GM19099 (cell line): Measurements from ENCODE around the gene AP3S2.

ENCODE experiments used
- POLR2A ChIP-seq: IDR thresholded peaks from 3 replicates; pipeline ENCODE4 v1.6.1; 2011; ENCODE audit warnings: low read depth; ENCODE audit not compliant: insufficient read length; ENCODE audit errors: extremely low read depth

The AP3S2 gene

DNA sequence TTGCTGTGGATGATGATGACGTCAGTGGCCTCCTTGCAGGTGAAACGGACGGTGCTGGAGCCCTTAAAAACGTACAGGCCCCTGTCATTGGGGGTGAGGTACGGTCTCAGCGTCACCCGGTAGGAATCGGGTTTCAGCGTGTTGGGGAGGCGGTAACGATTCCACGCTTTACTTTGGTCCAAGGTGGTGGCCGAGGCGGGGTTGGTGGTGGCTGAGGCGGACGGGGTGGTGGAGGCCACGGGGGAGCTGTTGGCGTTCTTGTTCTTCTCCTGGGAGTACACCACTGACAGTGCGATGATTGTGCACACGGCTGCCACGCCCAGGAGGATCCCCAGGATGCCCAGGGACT, 87.6 kb downstream of the AP3S2 start:
- TF ChIP-seq POLR2A: no peak

DNA sequence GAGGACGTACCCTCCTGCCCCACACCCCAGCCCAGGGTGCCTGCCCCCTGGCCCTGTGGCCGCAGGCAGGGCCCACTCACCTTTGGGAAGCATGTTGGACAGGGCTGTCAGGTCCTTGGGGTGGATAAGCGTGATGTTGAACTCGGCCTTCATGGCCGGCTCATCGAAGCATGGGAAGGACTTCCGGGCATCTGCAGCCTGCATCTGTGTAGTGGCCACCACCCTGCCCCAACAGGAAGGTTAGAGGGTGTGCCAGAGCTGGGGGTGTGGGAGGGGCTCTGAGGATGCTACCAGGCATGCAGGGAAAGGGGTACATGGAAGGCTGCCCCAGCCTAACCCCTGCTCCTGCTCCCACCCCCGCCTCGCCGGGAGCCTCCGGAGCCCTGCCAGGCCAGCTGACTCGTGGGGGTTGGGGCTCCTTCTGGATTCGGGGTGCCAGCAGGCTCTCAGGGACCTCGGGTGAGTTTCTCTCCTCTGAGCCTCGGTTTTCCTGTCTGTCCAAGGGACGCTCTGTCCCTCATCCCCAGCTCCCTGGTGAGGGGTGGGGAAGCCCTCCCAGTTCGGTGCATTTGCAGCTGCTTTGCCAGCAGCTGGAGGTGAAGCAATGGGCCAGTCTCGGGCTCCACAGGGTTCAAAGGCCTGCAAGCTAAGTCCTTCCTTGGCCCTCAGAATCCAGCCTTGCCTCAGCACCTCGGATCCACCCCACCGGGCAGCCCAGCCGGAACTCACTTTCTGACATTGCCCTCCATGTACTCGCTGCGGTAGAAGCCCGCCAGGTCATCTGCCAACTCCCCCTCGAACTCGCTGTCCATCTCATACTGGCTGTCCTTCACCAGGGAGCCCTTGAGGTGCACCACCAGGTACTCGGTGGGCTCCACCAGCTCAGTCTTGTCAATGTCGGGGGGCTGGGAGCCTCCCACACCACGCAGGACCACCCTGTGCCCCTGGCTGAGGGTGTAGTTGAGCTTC, 88.3 kb downstream of the AP3S2 start:
- no peak for TF ChIP-seq POLR2A

DNA sequence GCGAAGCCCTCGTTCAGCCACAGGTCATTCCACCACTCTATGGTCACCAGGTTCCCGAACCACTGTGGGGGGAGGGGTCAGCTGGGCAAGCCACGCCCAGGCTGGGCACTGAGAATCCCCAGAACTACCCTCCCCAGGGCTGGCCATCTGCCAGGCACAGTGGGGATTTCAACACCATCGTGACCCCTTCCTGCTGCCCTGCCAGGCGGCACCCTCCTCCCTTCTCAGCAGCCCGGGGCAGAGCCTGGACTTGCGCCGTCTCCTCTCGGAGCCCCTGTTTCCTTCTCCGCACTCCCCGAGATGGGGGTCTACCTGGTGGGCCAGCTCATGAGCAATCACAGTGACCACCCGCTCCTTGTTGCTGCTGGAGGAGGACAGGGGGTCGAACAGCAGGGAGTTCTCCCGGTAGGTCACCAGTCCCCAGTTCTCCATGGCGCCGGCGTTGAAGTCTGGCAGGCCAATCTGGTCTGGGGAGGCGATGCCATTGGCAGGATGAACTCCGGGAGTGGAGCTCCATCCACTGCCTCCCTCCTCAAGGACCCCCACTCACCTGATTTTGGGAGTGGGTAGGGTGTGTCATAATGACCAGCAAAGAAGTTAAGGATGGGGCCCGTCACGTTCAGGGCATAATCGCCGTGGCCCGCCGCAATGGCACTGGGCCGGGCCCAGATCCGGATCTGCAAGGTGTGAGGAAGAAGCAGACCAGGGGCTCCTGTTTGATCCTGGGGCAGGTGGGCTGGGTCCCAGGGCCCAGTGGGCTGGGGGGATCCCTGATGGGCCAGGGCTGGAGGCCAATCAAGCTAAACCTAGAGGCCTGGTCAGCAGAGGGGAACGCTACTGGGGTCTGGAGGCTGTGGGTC, 89.6 kb downstream of the AP3S2 start:
- no peak for TF ChIP-seq POLR2A

DNA sequence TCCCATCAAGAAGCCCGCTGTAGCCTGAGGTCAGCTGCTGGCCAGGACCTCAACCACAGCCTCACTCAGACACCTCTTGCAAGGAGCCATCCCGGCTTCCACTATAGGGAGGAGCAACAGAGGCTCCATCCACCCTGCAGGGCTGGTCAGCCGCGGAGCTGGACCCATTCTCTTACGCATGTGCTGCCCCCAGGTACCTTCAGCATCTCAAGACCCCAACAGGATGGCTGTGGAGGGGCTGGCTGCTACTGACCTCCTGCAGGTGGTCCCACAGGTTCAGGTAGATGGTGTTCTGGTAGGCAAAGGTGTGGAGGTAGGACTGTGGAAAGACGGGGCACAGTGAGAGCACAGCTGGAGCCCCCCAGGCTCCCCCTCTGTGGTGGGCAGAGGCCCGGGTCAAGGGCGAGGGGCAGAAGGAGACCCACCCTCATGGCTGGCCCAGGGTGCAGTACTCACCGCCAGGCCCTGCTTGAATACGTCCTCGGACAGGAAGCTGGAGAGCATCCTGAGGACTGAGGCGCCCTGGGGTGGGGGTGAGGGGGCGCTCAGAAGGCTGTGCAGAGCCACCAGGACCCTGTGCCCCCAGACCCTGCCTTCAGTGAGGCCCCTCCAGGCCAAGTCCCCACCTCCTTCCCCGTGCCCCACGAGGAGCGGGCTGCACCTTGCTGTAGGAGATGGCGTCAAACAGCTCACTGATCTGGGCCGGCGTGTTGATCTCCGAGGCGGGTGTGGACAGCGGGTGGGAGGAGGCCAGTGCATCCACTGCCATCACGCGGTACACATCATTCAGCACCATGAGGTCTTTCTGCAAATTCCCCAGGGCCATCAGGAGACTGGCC, 90.6 kb downstream of the AP3S2 start:
- TF ChIP-seq POLR2A: no peak

DNA sequence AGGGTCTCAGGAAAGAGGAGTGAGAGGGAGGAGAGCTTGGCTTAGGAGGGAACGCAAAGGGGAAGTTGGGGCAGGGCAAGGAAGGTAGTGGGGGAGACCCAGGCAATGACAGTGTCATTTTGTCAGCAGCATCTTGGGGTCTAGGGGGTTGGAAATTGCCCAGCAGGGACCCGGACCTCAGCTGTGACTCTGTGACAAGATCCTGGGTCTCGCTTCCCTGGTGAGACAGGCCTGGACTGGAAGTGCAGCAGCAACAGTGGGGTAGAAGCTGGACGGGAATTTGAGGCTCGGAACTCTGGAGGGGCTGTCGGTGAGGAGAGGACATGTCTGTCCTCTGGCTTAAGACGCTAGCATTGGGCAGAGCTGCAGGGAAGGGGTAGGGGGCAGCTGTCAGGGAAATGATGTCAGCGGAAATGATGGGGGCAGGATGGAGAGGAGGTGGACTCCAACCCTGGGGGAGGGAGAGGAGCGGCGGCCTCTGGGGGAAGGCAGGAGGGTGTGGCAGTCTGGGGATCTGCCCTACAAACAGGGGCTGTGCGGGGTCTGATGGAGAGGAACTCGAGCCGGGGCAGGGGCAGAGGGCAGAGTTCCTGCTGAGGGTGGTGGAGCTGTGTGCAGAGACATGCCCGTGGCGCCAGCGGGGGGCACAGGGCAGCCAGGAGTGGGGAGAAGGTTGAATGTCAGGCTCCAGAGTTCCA, 91.4 kb downstream of the AP3S2 start:
- no peak for TF ChIP-seq POLR2A

DNA sequence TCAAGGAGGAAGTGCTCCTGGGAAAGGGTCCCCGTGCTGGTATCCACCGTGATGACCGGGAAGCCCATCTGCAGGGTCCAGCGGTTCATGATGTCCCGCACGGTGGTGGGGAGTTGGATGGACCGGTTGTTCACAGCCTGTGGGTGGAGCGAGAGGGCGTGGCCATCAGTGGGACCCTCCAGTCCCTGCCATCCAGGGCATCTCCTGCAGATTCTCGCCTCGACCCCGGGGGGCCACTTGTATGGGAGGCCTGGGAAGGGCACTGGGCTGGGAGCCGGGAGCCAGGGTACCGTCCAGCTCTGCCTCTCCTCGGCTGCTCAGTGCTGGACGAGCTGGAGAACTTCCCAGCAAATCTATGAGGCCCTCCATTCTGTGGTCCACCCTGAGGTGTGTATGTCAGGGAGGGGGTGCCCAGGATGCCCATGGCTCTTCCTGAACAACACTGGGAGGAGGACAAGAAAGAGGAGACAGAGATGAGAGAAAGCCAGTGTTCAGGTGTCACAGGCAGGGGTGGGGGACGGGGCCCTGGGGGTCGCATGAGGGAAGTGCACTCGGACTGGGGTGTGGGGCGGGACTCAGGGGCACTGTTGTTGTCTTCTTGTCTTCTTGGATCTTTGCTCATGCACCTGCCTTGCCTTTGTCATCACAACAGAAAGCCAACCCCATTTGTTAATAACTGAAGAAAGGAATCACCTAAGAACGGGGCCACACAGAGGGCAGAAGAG, 92.2 kb downstream of the AP3S2 start:
- no peak for TF ChIP-seq POLR2A

DNA sequence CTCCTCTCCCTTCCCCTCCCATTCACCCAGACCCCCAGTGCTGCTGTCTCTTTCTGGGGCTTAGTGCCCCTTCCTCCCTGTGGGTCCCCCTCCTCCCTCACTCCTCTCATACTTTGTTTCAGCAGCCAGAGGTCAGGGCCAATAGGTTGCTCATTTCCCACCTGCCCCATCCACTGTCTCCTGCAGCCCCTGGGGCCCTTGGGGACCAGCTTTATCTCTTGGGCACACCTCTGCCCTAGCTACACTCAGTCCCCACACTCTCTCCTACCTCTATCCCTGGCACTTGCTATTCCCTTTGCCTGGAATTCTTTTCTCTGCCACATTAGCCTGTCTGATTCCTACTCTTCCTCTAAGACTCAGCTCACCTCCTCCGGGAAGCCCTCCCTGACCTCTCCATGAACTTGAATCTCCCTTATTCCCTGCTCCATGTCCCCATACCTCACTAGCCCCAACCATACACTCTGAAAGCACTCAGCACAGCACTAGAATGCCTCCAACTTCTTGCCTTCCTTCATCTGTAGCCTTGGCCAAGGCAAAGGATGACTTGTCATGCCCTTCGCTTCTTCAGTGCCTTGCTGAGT, 93.8 kb downstream of the AP3S2 start:
- no peak for TF ChIP-seq POLR2A

DNA sequence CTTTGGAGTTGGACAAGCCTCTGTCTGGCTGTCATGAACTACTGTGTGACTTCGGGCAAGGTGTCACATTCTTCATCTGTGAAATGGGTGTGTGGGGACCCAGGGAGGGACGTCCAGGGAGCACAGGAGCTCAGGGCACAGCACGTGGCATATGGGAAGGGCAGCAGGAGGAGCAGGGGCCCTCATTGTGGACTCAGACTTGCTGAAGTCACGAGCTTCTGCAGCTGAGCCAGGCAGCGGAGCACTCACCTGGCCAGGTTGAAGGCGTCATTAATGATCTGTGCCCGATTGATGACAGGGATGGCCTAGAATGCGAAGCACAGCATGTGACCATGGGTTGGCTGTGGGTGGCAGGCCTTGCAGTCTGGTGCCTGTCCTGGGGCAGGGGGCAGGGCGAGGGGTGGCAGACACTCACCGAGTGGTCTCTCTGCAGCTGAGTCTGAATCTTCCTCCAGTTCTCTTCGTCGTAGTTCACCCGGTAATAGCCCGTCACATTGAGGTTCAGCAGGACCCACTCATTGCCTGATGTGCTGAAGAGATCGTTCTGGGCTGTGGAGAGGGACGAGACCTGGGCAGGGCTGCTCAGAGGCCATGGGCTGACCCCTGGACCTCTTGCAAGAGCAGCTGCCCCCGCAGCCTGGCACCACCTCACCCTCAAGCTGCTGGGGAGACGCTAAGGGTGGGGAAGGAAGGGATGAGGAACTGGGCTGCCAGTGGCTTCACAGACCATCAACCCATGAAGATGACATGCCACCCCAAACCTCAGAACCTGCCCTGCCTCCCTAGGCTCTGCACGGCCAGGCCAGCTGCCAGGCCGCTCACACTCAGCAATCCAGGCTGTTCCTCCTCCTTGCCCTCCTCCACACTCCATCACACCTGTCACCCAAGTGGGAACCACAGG, 94.5 kb downstream of the AP3S2 start:
- TF ChIP-seq POLR2A: no peak

DNA sequence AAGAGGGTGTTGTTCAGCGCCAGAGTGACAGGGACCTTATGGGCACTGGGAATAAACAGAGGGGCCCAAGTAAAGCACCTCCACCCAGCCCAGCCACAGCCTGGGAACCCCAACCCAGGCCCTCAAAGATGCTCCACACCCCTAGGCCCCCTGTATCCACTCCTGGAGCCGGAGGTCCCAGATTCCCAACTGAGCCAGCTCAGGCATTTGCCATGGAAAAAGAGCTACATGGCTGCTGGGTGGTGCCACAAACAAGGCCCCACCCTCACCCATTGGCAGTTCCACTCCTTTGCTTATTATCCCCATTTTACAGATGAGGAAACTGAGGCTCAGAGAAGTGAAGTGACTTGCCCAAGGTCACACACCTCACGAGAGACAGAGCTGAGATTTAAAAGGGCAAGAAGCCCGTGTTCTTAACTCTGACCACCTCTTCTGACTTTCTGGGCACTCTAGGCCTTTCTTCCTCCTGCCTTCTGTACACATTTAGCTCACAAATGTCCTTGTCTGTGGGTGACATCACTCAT, 96.1 kb downstream of the AP3S2 start:
- no peak for TF ChIP-seq POLR2A

DNA sequence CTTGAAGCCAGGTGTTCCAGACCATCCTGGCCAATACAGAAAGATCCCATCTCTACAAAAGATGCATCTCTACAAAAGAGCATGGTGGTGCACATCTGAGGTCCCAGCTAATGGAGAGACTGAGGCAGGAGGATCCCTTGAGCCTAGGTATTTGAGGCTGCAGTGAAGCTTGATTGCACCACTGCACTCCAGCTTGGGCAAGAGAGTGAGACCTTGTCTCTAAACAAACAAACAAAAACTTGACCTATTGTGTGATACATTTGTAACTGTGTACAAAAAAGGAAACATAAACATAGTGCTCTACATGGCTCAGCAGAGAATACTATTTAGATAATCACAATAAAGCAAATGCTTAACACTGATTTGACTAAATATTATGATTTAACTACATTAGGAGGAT, 97.8 kb downstream of the AP3S2 start:
- no peak for TF ChIP-seq POLR2A

DNA sequence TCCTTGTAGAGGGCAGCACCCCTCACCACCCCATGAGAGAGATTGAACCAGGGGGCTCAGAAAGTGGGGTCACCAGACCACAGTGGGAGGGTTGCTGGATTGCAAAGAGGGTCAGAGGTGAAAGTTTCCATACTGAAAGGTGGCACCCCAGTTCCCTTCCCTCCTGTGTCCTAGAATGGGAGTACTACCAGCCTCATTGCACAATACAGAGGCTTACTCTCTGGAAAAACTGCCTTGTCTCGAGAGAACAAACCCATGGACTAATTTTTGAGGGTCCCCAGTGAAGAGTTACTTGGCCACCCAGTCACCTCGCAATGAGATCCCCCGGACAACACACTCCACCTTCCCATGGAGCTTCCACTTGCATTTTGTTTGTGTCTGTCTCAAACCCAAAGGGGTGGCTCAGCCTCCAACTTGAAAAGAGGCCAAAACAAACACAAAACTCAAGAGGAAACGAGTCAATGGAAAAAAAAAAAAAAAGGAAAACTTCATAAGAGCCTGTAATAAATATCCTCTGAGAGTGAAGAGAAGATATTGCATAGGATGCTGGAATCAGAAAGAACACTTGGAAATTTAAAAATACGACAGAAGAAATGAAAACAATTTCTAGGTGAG, 99.1 kb downstream of the AP3S2 start:
- no peak for TF ChIP-seq POLR2A
